Measurements from ENCODE around the gene ITGB6.

- TF ChIP-seq CTCF (IDR thresholded peaks at IDR 0.05; ENCODE audit: insufficient read depth, low read length): no peak
- no peak for TF ChIP-seq POLR2AphosphoS5 (IDR thresholded peaks at IDR 0.05; ENCODE audit: low read depth)
- TF ChIP-seq REST (IDR thresholded peaks at IDR 0.05; ENCODE audit: insufficient replicate concordance, low read depth): no peak
- no peak for TF ChIP-seq SPI1 (IDR thresholded peaks at IDR 0.05; ENCODE audit: borderline replicate concordance, low read depth)
Measured at GRCh38 chr2:160206436-160206835, 6.4 kb upstream of the ITGB6 start.
